Measurements from ENCODE around the gene FMN1. TPM values are rescaled to one million over a fixed set of nuclear protein-coding genes. Genes with fewer than 3 reads are reported as not detected.

The FMN1 gene
- polyA plus RNA-seq, 2 of the 4 experiments (the other 2 are of a cell fraction) = 0.53 to 2.2 TPM

DNA sequence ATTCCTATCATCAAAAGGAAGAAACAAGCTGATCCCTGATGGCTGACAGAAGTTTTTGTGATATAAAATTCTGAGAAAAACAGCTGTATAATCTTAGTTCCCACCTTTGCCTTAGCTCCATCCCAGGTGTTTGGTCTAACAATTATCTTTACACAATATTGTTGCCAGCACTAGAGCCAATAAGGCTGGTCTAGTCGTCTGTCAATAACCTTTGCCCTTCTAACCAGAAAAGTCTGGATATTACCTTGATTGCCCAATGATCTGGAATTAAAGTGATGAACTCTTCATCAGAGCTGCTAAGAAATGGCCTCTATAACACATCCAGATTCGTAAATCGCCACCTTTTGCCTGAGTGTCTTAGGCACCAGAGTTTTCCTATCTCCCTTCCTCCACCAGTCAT lies 98.4 kb downstream of the FMN1 start (continued):
- TF ChIP-seq RNF2 (IDR thresholded peaks at IDR 0.05; ENCODE audit: borderline replicate concordance, low read depth) = no peak
- no peak for TF ChIP-seq KDM5A (IDR thresholded peaks at IDR 0.05)
- TF ChIP-seq MYC (IDR thresholded peaks at IDR 0.05; ENCODE audit: borderline replicate concordance, low read length) = no peak

DNA sequence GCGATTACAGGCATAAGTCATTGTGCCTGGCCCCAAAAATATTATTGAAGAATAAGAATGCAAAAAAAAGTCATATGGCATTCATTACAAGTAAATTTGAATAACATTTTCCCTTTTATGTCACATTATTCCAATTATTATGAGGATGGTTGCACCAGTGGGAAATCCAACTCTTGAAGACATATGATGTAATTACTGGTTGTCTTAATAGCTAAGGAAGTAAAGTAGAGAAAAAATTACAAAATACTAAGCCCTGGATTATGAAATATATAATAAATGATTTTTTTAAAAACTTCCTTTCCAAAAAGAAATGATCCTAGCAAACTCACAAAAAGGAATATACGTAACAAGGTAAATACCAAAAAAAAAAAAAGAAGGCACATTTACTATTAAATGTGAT lies 98.9 kb downstream of the FMN1 start:
- no peak for FAIRE-seq
- H3K27ac ChIP-seq = no peak overlapping the region
- CTCF ChIA-PET = interaction anchor here (1.0 to 24.5 kb wide), 3 partner anchors 9 to 119 kb away, joined by 4 to 346 read pairs (median 9); no protein-coding TSS in a partner anchor
- no peak overlapping the region for H3K4me2 ChIP-seq
- H3K4me1 ChIP-seq = no peaks in the 10 kb centered on the region
- no peak for DNase-seq (ENCODE audit: low read depth in 1 of 2, low spot score in 1 of 2)
- 65% methylated on average over 2 of the region's 2 CpGs for WGBS (ENCODE audit: missing lambda C conversion rate)
- no peak for ATAC-seq
- POLR2A ChIA-PET = no interaction called here
- H3K4me3 ChIP-seq = no peak overlapping the region
- no peaks in the 10 kb centered on the region for H3K9me3 ChIP-seq
- TF ChIP-seq CBX2 (IDR thresholded peaks at IDR 0.05; ENCODE audit: borderline replicate concordance, low read depth) = no peak
- TF ChIP-seq, protein P1, sequence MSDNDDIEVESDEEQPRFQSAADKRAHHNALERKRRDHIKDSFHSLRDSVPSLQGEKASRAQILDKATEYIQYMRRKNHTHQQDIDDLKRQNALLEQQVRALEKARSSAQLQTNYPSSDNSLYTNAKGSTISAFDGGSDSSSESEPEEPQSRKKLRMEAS (IDR thresholded peaks at IDR 0.05) = no peak
- TF ChIP-seq ZNF302 (CRISPR knock-in tag; IDR thresholded peaks at IDR 0.05) = no peak
- no peak for TF ChIP-seq POLR2A (IDR thresholded peaks at IDR 0.05; ENCODE audit: low read length)
- no peak for TF ChIP-seq BCL3 (IDR thresholded peaks at IDR 0.05)
- TF ChIP-seq GATA3 (IDR thresholded peaks at IDR 0.05; ENCODE audit: borderline replicate concordance) = no peak
- no peak for TF ChIP-seq EHMT2 (IDR thresholded peaks at IDR 0.05; ENCODE audit: low read depth)
- TF ChIP-seq KDM5A (IDR thresholded peaks at IDR 0.05) = no peak
- no peak for TF ChIP-seq HEYL (CRISPR knock-in tag; IDR thresholded peaks at IDR 0.05)
- no peak for TF ChIP-seq CTCF (IDR thresholded peaks at IDR 0.05)
- TF ChIP-seq E2F6 (IDR thresholded peaks at IDR 0.05; ENCODE audit: borderline replicate concordance, low read depth) = no peak
- no peak for TF ChIP-seq CHD4 (IDR thresholded peaks at IDR 0.05; ENCODE audit: borderline replicate concordance)
- no peak for TF ChIP-seq FOXS1 (CRISPR knock-in tag; IDR thresholded peaks at IDR 0.05)
- TF ChIP-seq ELK1 (IDR thresholded peaks at IDR 0.05; ENCODE audit: low read depth, low read length) = no peak

GRCh38 chr15:33094336-33094735 lies 100.2 kb downstream of the FMN1 start:
- TF ChIP-seq JUN (IDR thresholded peaks at IDR 0.05) (no peak), PHF8 (IDR thresholded peaks at IDR 0.05; ENCODE audit: borderline replicate concordance, low read depth) (no peak), CHD2 (IDR thresholded peaks at IDR 0.05; ENCODE audit: low read length, partially characterized antibody) (no peak), ELK1 (IDR thresholded peaks at IDR 0.05; ENCODE audit: low read depth, low read length) (no peak), RNF2 (IDR thresholded peaks at IDR 0.05; ENCODE audit: borderline replicate concordance, low read depth) (no peak)

More at GRCh38 chr15:33094336-33094735, 100.2 kb downstream of the FMN1 start:
- ATAC-seq (no peak), FAIRE-seq (no peak), DNase-seq (ENCODE audit: low read depth in 1 of 2, low spot score in 1 of 2) (no peak)
- Histone ChIP-seq H3K4me1 (no peaks in the 10 kb centered on the region), H3K4me2 (no peak overlapping the region), H3K9me3 (no peaks in the 10 kb centered on the region), H3K27ac (no peak overlapping the region), H3K4me3 (no peak overlapping the region)
- POLR2A ChIA-PET = no interaction called here
- CTCF ChIA-PET = interaction anchor here (24.5 kb wide), 1 partner anchor 36 kb away, joined by 346 read pairs; no protein-coding TSS in a partner anchor
- 38% methylated on average over 2 of the region's 2 CpGs for WGBS (ENCODE audit: missing lambda C conversion rate)

Measured in A549 (cell line).